NB4 (cell line): ENCODE results near the gene NLRC3.

ENCODE experiments used
- CTCF ChIP-seq: IDR thresholded peaks from one replicate; pipeline ENCODE4 v1.5.1; 2012; ENCODE audit warnings: low read depth, low read length
- MAX ChIP-seq: IDR thresholded peaks from 2 replicates; pipeline ENCODE4 v1.6.1; 2011; ENCODE audit warnings: low read depth, low read length
- MYC ChIP-seq: IDR thresholded peaks from 2 replicates; pipeline ENCODE4 v1.6.1; 2011; ENCODE audit warnings: low read depth, low read length
- POLR2A ChIP-seq: IDR thresholded peaks from 2 replicates; pipeline ENCODE4 v1.6.1; 2011; ENCODE audit warnings: mild to moderate bottlenecking; ENCODE audit not compliant: insufficient read length; ENCODE audit errors: extremely low read depth

GRCh38 chr16:3561626-3562025, 15.6 kb downstream of the NLRC3 start:
- TF ChIP-seq MAX (no peak), CTCF (no peak), POLR2A (no peak), MYC (no peak)
